Endothelial cell of umbilical vein (primary cell): ENCODE data around the gene LPIN2. TPM values are rescaled to one million over a fixed set of nuclear protein-coding genes. Genes with fewer than 3 reads are reported as not detected.

Source experiments
- BruUV-seq: library from RNA; stranded (reverse); fragments of 400-500 nt; replicated peaks from 2 replicates; lab custom pipeline; 2021; lab: Mats Ljungman, UMichigan
- CTCF ChIA-PET: fragments of 300-600, 350-600 bp; sonication (Branson Sonifier 250); formaldehyde crosslinking; loops from one replicate; lab custom pipeline; 2021; ENCODE audit warnings: antibody characterized with exemption, inconsistent platforms; lab: Charles Lee
- POLR2A ChIA-PET: fragments of 300-600, 350-600 bp; sonication (Branson Sonifier 250); formaldehyde crosslinking; loops from one replicate; lab custom pipeline; 2021; ENCODE audit warnings: antibody characterized with exemption, inconsistent platforms; lab: Charles Lee
- DNase-seq: peaks from one replicate; pipeline ENCODE4 v3.0.0-alpha.2; 2011; ENCODE audit warnings: low read depth, low spot score
- FAIRE-seq: peaks from 2 replicates; lab custom pipeline; 2011; peaks lifted over from hg19 to GRCh38; lab: Jason Lieb, UNC
- H2AFZ ChIP-seq: 2 replicates; pipeline ENCODE4 v1.6.0; 2012; ENCODE audit warnings: low read depth, low read length, control low read depth, inconsistent platforms
- H3K27ac ChIP-seq: 2 replicates; pipeline ENCODE4 v1.5.1; 2011; ENCODE audit warnings: low read depth, mild to moderate bottlenecking, control low read depth, low read length, moderate library complexity; ENCODE audit not compliant: insufficient read depth
- H3K27me3 ChIP-seq, 2 experiments: 2 replicates each; pipeline versions ENCODE4 v1.6.0 to v1.6.1; 2011; ENCODE audit warnings: low read length in 2 of 2, mixed read lengths in 1 of 2; ENCODE audit not compliant: control insufficient read depth in 2 of 2, insufficient read depth in 2 of 2
- H3K36me3 ChIP-seq, 2 experiments: 2 replicates in 1 of 2; 3 replicates in 1 of 2; pipeline ENCODE4 v1.5.1; 2011; ENCODE audit warnings: low read length in 2 of 2, mild to moderate bottlenecking in 1 of 2, moderate library complexity in 1 of 2; ENCODE audit not compliant: control insufficient read depth in 2 of 2, insufficient read depth in 2 of 2; ENCODE audit errors: extremely low read depth in 1 of 2
- H3K4me1 ChIP-seq: 3 replicates; pipeline ENCODE4 v1.5.1; 2011; ENCODE audit warnings: mild to moderate bottlenecking, low read length; ENCODE audit not compliant: control insufficient read depth, insufficient read depth; ENCODE audit errors: extremely low read depth
- H3K4me2 ChIP-seq: 2 replicates; pipeline ENCODE4 v1.6.1; 2011; ENCODE audit warnings: low read length, control low read depth, mixed read lengths; ENCODE audit not compliant: insufficient read depth
- H3K4me3 ChIP-seq, 3 experiments: fragments of 200-600 bp in 1 of 3; sonication (generic), shearing (Covaris generic) in 1 of 3; replicated peaks in 1 of 3; 2 replicates each; pipeline ENCODE4 v1.5.1; 2011 to 2016; ENCODE audit warnings: control low read depth in 3 of 3, low read length in 3 of 3, mild to moderate bottlenecking in 2 of 3, inconsistent platforms in 1 of 3, low read depth in 1 of 3, moderate library complexity in 1 of 3; ENCODE audit not compliant: insufficient read depth in 1 of 3
- H3K79me2 ChIP-seq: 2 replicates; pipeline ENCODE4 v1.6.0; 2012; ENCODE audit warnings: low read length, inconsistent platforms; ENCODE audit not compliant: control insufficient read depth, insufficient read depth
- H3K9ac ChIP-seq: replicated peaks from 2 replicates; pipeline ENCODE3; 2011; ENCODE audit warnings: low read length, control low read depth; ENCODE audit not compliant: insufficient read depth; ENCODE audit errors: extremely low read depth
- H3K9me1 ChIP-seq: replicated peaks from 3 replicates; pipeline ENCODE4 v1.6.0; 2011; ENCODE audit warnings: mild to moderate bottlenecking, low read length; ENCODE audit not compliant: control insufficient read depth, insufficient read depth; ENCODE audit errors: extremely low read depth
- H3K9me3 ChIP-seq: replicated peaks from 2 replicates; pipeline ENCODE4 v1.5.1; 2012; ENCODE audit warnings: low read length, inconsistent platforms; ENCODE audit not compliant: control insufficient read depth, insufficient read depth
- H4K20me1 ChIP-seq: replicated peaks from 2 replicates; pipeline ENCODE3; 2011; ENCODE audit warnings: mild to moderate bottlenecking, low read length; ENCODE audit not compliant: control insufficient read depth, insufficient read depth; ENCODE audit errors: extremely low read depth
- CTCF ChIP-seq, 2 donors: IDR thresholded peaks; 1 replicate in 1 of 2; 2 replicates in 1 of 2; pipeline ENCODE4 v1.5.1; 2011; ENCODE audit warnings: low read length in 2 of 2, mild to moderate bottlenecking in 2 of 2, moderate library complexity in 2 of 2, control low read depth in 1 of 2, inconsistent platforms in 1 of 2, low read depth in 1 of 2; ENCODE audit not compliant: insufficient read depth in 1 of 2; ENCODE audit errors: extremely low read depth in 1 of 2
- EZH2 ChIP-seq: IDR thresholded peaks from 2 replicates; pipeline ENCODE4 v1.6.1; 2012; ENCODE audit warnings: borderline replicate concordance, low read depth, mild to moderate bottlenecking, moderate library complexity, low read length, inconsistent platforms; ENCODE audit not compliant: severe bottlenecking
- FOS ChIP-seq: IDR thresholded peaks from 2 replicates; pipeline ENCODE4 v1.6.1; 2011; ENCODE audit warnings: mild to moderate bottlenecking, low read length, moderate library complexity, borderline replicate concordance; ENCODE audit not compliant: insufficient read depth
- GATA2 ChIP-seq: IDR thresholded peaks from 2 replicates; pipeline ENCODE4 v1.7.0; 2011; ENCODE audit warnings: low read depth, mild to moderate bottlenecking, moderate library complexity, mixed read lengths, low read length; ENCODE audit not compliant: insufficient read length, insufficient read depth
- JUN ChIP-seq: IDR thresholded peaks from 2 replicates; pipeline ENCODE4 v1.6.1; 2011; ENCODE audit warnings: borderline replicate concordance, low read depth; ENCODE audit not compliant: insufficient read length, insufficient read depth
- MYC ChIP-seq: IDR thresholded peaks from one replicate; pipeline ENCODE4 v1.6.1; 2011; ENCODE audit warnings: mild to moderate bottlenecking, low read depth, low read length
- POLR2A ChIP-seq: IDR thresholded peaks from 2 replicates; pipeline ENCODE4 v1.6.1; 2012; ENCODE audit warnings: low read depth, mild to moderate bottlenecking, control low read depth, low read length
- POLR2AphosphoS5 ChIP-seq: IDR thresholded peaks from 2 replicates; pipeline ENCODE4 v1.6.1; 2012; ENCODE audit warnings: low read depth, mild to moderate bottlenecking, control low read depth, low read length, moderate library complexity; ENCODE audit not compliant: insufficient read depth
- dilution Hi-C: fragments of 300-500 bp; cut with MboI; formaldehyde crosslinking; loops from one replicate; pipeline ENCODE4 v1.15.0; 2019; ENCODE audit warnings: low sequenced_read_pairs; ENCODE audit not compliant: extremely low pct_ligation_motif_present
- intact Hi-C: fragments of 100-400 bp; cut with micrococcal nuclease; formaldehyde crosslinking; loops from one replicate; pipeline ENCODE4 v1.10.0; 2022
- polyA plus RNA-seq, 4 experiments: library from polyadenylated mRNA; depleted of rRNA in 3 of 4; stranded (reverse) in 3 of 4; unstranded in 1 of 4; fragments of >200 nt; gene quantifications; 2 replicates each; pipeline versions ENCODE4 v1.2.1 to v1.2.3, GENCODE V29; 2011 to 2012; ENCODE audit warnings: missing spikeins in 1 of 4
- total RNA-seq: library from RNA; stranded (reverse); gene quantifications from 2 replicates; pipeline ENCODE4 v1.2.3, GENCODE V29; 2021
- TF ChIP-seq, protein P1 (sequence below): IDR thresholded peaks from 2 replicates; pipeline ENCODE4 v1.6.1; 2011; ENCODE audit not compliant: insufficient read depth, insufficient read length

LPIN2 gene
- total and polyA plus RNA-seq, 2 donors (not counting 3 experiments of a cell fraction or from before 2014, with no cell fraction given) = 14.7 to 24.4 TPM

- H3K36me3 ChIP-seq = no peaks in the 10 kb centered on the region
- dilution Hi-C loops = no loop called here
- no peaks in the 10 kb centered on the region for H3K9me1 ChIP-seq
- no peaks in the 10 kb centered on the region for H3K9me3 ChIP-seq
- no peak overlapping the region for H3K9ac ChIP-seq
- no peak overlapping the region for H3K27ac ChIP-seq
- FAIRE-seq (no peak), DNase-seq (no peak)
- TF ChIP-seq POLR2A (no peak), GATA2 (no peak), JUN (no peak), EZH2 (no peak), MYC (no peak)
- TF ChIP-seq, protein P1, sequence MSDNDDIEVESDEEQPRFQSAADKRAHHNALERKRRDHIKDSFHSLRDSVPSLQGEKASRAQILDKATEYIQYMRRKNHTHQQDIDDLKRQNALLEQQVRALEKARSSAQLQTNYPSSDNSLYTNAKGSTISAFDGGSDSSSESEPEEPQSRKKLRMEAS = no peak
- no peak overlapping the region for H3K4me3 ChIP-seq
- no peak overlapping the region for H2AFZ ChIP-seq
- intact Hi-C loops = no loop called here
- POLR2A ChIA-PET = no interaction called here
- H3K27me3 ChIP-seq = no peaks in the 10 kb centered on the region
- CTCF ChIA-PET = interaction anchor here (0.9 to 2.2 kb wide), 4 partner anchors 10 to 95 kb away, joined by 4 to 6 read pairs (median 4); no protein-coding TSS in a partner anchor
- BruUV-seq = no TSS peak
- H3K4me1 ChIP-seq = peaks cover 8% of the 10 kb centered on the region
- no peaks in the 10 kb centered on the region for H4K20me1 ChIP-seq
- no peak overlapping the region for H3K4me2 ChIP-seq
- no peaks in the 10 kb centered on the region for H3K79me2 ChIP-seq
Observed at GRCh38 chr18:3056311-3056710, 43.4 kb upstream of the LPIN2 start.

DNA sequence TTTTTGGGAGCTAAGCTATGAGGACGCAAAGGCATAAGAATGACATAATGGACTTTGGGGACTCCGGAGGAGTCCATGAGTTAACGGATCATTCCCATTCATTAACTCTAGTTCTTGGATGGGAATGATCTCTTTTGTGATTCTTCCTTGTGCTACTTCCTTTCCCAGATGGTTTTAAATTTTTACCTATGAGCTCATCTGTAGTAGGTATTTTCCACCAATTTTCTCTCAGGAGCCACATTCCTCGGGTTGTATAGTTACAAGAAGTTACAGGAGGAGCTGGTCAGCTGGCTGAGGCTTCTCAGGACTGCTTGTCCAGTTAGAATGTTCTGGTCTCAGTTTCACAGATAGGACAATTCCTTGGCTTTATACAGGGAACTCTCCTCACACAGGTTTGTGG is 42.9 kb upstream of the LPIN2 start:
- no peak overlapping the region for H3K27ac ChIP-seq
- TF ChIP-seq JUN (no peak), GATA2 (no peak), CTCF (IDR thresholded peaks at IDR 0.05; ENCODE audit: extremely low read depth in 1 of 2, insufficient read depth in 1 of 2, low read depth in 1 of 2, low read length in 2 of 2) (no peak), MYC (no peak), FOS (no peak), POLR2A (no peak), EZH2 (no peak), POLR2AphosphoS5 (no peak)
- TF ChIP-seq, protein P1 = no peak
- peaks cover 7% of the 10 kb centered on the region for H3K4me1 ChIP-seq
- H3K36me3 ChIP-seq = no peaks in the 10 kb centered on the region
- H4K20me1 ChIP-seq = no peaks in the 10 kb centered on the region
- FAIRE-seq (no peak), DNase-seq (no peak)
- no peaks in the 10 kb centered on the region for H3K79me2 ChIP-seq
- no TSS peak for BruUV-seq
- H3K4me3 ChIP-seq = no peak overlapping the region
- H3K9ac ChIP-seq = no peak overlapping the region
- ChIA-PET POLR2A (no interaction called here), CTCF (interaction anchor here (0.9 to 2.2 kb wide), 4 partner anchors 10 to 96 kb away, joined by 4 to 6 read pairs (median 4); no protein-coding TSS in a partner anchor)
- no peak overlapping the region for H3K4me2 ChIP-seq
- H3K9me3 ChIP-seq = no peaks in the 10 kb centered on the region
- H2AFZ ChIP-seq = no peak overlapping the region
- no peaks in the 10 kb centered on the region for H3K9me1 ChIP-seq
- no peaks in the 10 kb centered on the region for H3K27me3 ChIP-seq
- dilution Hi-C loops = no loop called here
- intact Hi-C loops = no loop called here
